GM12875 (cell line): ENCODE results near the gene CATSPERD.
"Not testable (repeated sequence)": the region's sequence is repeated elsewhere in the genome, so short reads cannot be mapped to it uniquely, and the experiment has no call there.

Source experiments
- H3K4me3 ChIP-seq: one replicate; pipeline ENCODE4 v1.5.1; 2011; ENCODE audit warnings: low read depth, low read length, control low read depth
- TF ChIP-seq, protein P1 (sequence below): IDR thresholded peaks from 2 replicates; pipeline ENCODE4 v1.5.1; 2011; ENCODE audit warnings: low read depth, mild to moderate bottlenecking, control low read depth, inconsistent platforms, low read length, moderate library complexity, borderline replicate concordance; ENCODE audit not compliant: insufficient read depth

CATSPERD gene

DNA sequence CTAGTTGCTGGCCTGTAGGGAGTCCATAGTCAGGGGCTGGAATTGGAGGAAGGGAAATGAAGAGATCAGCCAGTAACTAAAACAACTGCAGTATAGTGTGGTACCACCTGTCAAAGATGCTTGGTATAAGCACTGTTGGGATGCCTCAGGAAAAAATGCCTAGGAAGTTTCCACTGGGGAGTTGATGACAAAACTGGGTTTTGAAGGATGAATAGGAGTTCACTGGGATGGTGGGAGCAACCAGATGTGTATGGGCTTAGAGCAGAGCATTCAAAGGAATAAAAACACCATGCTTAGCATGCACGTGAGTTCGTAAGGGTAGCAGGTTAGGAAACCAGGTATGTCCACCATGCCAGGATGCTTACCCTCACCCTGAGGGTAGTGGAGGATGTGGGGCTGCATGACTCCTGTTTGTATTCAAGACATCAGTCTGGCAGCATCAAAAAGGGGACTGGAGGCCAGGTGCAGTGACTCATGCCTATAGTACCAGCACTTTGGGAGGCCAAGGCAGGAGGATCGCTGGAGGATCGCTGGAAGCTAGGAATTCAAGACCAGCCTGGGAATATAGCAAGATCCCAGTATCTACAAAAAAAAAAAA is 7.1 kb downstream of the CATSPERD start:
- TF ChIP-seq, protein P1, sequence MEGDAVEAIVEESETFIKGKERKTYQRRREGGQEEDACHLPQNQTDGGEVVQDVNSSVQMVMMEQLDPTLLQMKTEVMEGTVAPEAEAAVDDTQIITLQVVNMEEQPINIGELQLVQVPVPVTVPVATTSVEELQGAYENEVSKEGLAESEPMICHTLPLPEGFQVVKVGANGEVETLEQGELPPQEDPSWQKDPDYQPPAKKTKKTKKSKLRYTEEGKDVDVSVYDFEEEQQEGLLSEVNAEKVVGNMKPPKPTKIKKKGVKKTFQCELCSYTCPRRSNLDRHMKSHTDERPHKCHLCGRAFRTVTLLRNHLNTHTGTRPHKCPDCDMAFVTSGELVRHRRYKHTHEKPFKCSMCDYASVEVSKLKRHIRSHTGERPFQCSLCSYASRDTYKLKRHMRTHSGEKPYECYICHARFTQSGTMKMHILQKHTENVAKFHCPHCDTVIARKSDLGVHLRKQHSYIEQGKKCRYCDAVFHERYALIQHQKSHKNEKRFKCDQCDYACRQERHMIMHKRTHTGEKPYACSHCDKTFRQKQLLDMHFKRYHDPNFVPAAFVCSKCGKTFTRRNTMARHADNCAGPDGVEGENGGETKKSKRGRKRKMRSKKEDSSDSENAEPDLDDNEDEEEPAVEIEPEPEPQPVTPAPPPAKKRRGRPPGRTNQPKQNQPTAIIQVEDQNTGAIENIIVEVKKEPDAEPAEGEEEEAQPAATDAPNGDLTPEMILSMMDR = no peak
- no peak overlapping the region for H3K4me3 ChIP-seq

DNA sequence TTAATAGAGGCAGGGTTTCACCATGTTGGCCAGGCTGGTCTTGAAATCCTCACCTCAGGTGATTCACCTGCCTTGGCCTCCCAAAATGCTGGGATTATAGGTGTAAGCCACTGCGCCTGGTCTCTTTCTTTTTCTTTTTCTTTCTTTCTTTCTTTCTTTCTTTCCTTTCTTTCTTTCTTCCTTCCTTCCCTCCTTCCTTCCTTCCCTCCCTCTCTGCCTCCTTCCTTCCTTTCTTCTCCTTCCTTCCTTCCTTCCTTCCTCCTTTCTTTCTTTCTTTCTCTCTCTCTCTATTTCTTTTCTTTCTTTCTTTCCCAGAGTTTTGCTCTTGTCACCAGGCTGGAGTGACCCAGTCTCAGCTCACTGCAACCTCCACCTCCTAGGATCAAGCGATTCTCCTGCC is 12.7 kb downstream of the CATSPERD start:
- not testable (repeated sequence) for H3K4me3 ChIP-seq

DNA sequence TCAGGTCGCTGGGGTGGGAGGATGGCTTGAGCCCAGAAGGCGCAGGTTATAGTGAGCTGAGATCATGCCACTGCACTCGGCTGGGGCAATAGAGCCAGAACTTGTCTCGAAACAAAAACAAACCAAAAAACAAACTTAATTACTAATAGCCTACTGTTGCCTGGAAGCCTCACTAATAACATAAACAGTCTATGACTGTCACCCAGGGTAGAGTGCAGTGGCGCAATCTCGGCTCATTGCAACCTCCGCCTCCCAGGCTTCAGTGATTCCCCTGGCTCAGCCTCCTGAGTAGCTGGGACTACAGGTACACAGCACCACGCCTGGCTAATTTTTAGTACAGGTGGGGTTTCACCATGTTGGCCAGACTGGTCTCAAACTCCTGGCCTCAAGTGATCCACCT is 18.0 kb downstream of the CATSPERD start:
- TF ChIP-seq, protein P1 = no peak
- no peak overlapping the region for H3K4me3 ChIP-seq

DNA sequence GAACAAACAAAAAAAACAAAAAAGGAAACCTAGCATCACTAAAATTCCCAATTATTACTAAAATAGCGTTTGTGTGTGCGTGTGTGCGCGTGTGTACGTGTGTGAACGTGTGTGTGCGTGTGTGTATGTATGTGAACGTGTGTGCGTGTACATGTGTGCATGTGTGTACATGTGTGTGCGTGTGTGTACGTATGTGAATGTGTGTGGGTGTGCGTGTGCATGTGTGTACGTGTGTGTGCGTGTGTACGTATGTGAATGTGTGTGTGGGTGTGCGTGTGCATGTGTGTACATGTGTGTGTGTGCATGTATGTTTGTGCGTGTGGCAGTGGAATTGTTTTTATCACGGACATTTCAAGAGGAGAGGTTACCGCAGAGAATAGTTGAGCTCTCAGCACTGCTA is 21.6 kb downstream of the CATSPERD start:
- TF ChIP-seq, protein P1 = no peak
- no peak overlapping the region for H3K4me3 ChIP-seq

DNA sequence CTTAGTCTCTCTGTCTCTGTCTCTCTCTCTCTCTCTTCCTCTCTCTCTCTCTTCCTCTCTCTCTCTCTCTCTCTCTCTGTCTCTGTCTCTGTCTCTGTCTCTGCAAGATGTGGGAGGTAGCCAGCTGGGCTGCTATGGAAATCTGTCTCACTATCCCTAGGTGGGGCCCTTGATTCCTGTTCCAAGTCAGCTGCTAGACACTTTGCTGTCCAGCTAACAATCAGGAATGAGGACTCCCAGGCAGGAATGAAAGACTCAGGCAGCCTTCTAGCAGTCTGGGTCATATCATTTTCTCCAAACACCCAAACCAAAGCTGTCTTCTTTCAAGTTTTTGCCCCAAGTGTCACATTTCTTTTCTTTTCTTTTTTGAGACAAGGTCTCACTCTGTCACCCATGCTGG is 23.2 kb downstream of the CATSPERD start:
- H3K4me3 ChIP-seq = no peak overlapping the region
- TF ChIP-seq, protein P1 = no peak

DNA sequence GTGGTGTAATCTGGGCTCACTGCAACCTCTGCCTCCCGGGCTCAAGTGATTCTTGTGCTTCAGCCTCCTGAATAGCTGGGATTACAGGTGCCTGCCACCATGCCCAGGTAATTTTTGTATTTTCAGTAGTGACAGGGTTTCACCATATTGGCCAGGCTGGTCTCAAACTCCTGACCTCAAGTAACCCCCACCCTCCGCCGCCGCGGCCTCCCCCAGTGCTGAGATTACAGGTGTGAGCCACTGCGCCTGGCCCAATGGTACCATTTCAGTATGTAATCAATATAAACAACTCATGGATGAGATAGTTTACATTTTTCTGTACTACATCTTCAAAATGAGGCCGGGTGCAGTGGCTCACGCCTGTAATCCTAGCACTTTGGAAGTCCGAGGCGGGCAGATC is 24.6 kb downstream of the CATSPERD start:
- H3K4me3 ChIP-seq = not testable (repeated sequence)

DNA sequence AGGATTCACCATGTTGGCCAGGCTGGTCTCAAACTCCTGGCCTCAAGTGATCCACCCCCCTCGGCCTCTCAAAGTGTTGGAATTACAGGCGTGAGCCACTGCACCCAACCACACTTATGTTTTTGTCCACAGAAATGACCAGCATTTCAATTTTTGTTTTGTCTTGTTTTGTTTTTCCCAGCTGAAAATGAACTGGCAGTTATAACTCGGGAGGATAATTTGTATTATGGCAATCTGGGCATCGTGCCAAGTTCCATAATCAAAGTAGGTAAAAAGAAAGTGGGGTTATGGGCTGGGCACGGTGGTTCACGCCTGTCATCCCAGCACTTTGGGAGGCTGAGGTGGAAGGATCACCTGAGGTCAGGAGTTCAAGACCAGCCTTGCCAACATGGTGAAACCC is 28.5 kb downstream of the CATSPERD start:
- not testable (repeated sequence) for H3K4me3 ChIP-seq

DNA sequence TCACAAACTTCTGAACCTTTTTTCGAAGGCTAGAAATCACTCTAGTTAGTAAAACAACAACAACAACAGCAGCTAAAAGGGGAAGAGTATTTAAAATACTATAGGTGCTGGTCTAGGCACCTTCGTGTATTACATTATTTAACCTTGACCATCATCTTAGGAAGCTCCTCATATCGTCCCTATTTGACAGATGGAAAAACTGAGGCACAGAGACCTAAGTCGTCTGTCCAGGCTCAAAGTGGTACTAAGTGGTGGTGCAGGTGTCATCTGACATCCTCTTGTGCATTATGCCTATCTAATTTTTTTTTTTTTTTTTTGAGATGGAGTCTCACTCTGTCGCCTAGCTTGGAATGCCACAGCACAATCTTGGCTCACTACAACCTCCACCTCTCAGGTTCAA is 29.1 kb downstream of the CATSPERD start:
- no peak overlapping the region for H3K4me3 ChIP-seq
- TF ChIP-seq, protein P1 = no peak

DNA sequence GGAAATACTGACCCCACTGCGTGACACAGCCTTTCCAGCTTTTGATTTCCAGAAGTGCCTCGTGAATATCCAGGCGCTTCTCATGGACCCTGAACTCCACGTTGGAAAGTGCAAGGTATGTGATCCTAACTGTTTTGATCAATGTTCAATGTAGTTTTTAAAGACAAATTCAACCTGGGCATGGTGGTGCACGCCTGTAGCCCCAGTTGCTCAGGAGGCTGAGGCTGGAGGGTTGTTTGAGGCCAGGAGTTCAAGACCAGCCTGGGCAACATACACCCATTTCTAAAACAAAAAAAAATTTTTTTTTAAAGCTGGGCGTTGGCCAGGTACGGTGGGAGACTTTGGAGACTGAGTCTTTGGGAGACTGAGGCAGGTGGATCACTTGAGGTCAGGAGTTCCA is 31.3 kb downstream of the CATSPERD start:
- TF ChIP-seq, protein P1 = no peak
- no peak overlapping the region for H3K4me3 ChIP-seq
